OCI-LY3 (cell line): ENCODE measurements around the gene GPER1.

ENCODE experiments used
- CTCF ChIP-seq: fragments of 200-600, 300-600 bp; sonication (generic); IDR thresholded peaks from 2 replicates; pipeline ENCODE4 v1.5.1; 2014; ENCODE audit warnings: antibody characterized with exemption, low read length, low read depth
- EZH2phosphoT487 ChIP-seq: fragments of 200-600 bp; shearing (Covaris generic); IDR thresholded peaks from 2 replicates; pipeline ENCODE4 v1.6.1; 2018; ENCODE audit warnings: antibody characterized with exemption, mixed run types, low read depth

GRCh38 chr7:1053002-1053411 is 34.9 kb upstream of the GPER1 start:
- TF ChIP-seq CTCF: no peak
- no peak for TF ChIP-seq EZH2phosphoT487
